Heart left ventricle (tissue), 16 donors: Measurements from ENCODE around the gene EPHB1. TPM values are rescaled to one million over a fixed set of nuclear protein-coding genes. Genes with fewer than 3 reads are reported as not detected.

Experiments
- ATAC-seq, 4 donors: fragments of 200-7000 bp; cut with Tn5 transposase; one replicate each; pipeline ENCODE4 v1.9.1; 2020 to 2022; ENCODE audit warnings: moderate library complexity in 4 of 4, mild to moderate bottlenecking in 3 of 4, moderate number of reproducible peaks in 1 of 4
- DNase-seq, 5 donors: peaks; one replicate each; pipeline ENCODE4 v3.0.0-alpha.2; 2020
- H3K27ac ChIP-seq, 12 donors: fragments of 200-600 bp; sonication (generic) in 4 of 12; one replicate each; pipeline versions ENCODE4 v1.5.0 to v1.8.0; 2016 to 2022; ENCODE audit warnings: mild to moderate bottlenecking in 2 of 12
- H3K27me3 ChIP-seq, 9 donors: fragments of 200-600 bp; sonication (generic) in 2 of 9; one replicate each; pipeline versions ENCODE4 v1.5.1 to v1.8.0; 2016 to 2022; ENCODE audit warnings: mild to moderate bottlenecking in 3 of 9
- H3K36me3 ChIP-seq, 9 donors: fragments of 200-600 bp; sonication (generic) in 2 of 9; one replicate each; pipeline versions ENCODE4 v1.5.0 to v1.8.0; 2018 to 2022; ENCODE audit warnings: mild to moderate bottlenecking in 2 of 9
- H3K4me1 ChIP-seq, 12 donors: fragments of 200-600 bp; sonication (generic) in 4 of 12; one replicate each; pipeline versions ENCODE4 v1.5.0 to v1.8.0; 2016 to 2022; ENCODE audit warnings: mild to moderate bottlenecking in 3 of 12
- H3K4me3 ChIP-seq, 12 donors: fragments of 200-600 bp; sonication (generic) in 4 of 12; one replicate each; pipeline versions ENCODE4 v1.5.0 to v1.8.0; 2017 to 2022; ENCODE audit warnings: mild to moderate bottlenecking in 9 of 12, moderate library complexity in 4 of 12
- H3K9me3 ChIP-seq, 12 donors: fragments of 200-600 bp; sonication (generic) in 4 of 12; one replicate each; pipeline versions ENCODE4 v1.5.0 to v1.8.0; 2016 to 2022; ENCODE audit warnings: mild to moderate bottlenecking in 1 of 12
- POLR2A ChIP-seq, 2 donors: fragments of 450-650 bp; IDR thresholded peaks; one replicate each; pipeline ENCODE4 v1.6.1; 2017; ENCODE audit warnings: antibody characterized with exemption in 2 of 2, mild to moderate bottlenecking in 2 of 2, moderate library complexity in 2 of 2
- WGBS, 4 donors: extraction: QIAGEN DNeasy Blood & Tissue Kit in 2 of 4; methylation state at CpG; one replicate each; pipeline versions ENCODE4 v1.1.5 to v1.1.7; 2013 to 2018; 5-methylcytosine and 5-hydroxymethylcytosine counted together
- intact Hi-C, 10 donors: fragments of 100-400 bp; cut with DNase I; formaldehyde crosslinking; loops; one replicate each; pipeline versions ENCODE4 v1.11.1 to v1.14.2; 2022
- polyA plus RNA-seq, 2 donors: library from polyadenylated mRNA; stranded (reverse); fragments of 200-250 nt; gene quantifications; one replicate each; pipeline ENCODE4 v1.2.3, GENCODE V29; 2013
- total RNA-seq, 9 donors: library from RNA; depleted of rRNA in 2 of 9; stranded (reverse); fragments of >200 nt in 2 of 9; fragmentation: NEBNext Ultra II Directional in 3 of 9; extraction: Animal tissue kit (Norgen Biotek cat#: 25700) in 3 of 9; gene quantifications; one replicate each; pipeline versions ENCODE4 v1.1.0 to v1.2.4, GENCODE V29; 2016 to 2023
- TF ChIP-seq, protein P1 (sequence below), 12 donors: fragments of 200-600 bp; sonication (generic) in 4 of 12; IDR thresholded peaks; one replicate each; pipeline versions ENCODE4 v1.5.0 to v1.8.0; 2018 to 2022; ENCODE audit warnings: antibody characterized with exemption in 12 of 12, mild to moderate bottlenecking in 5 of 12
- donor health status: ischemic (EF 13 %, LVEDD 7.1; RV severe dilation, severe dysfunction).
- donor health status: healthy with polysubstance abuse.
- donor health status: DM: no; HTN: yes; CAD: no.
- donor health status: DM: no; HTN: no; CAD: no.
- donor health status: ischemic (EF 25% LVEDD 6.9; RV normal size, moderate dysfunction).
- donor health status: ischemic (EF 25% LVEDD 5.7; RV mildly dilated, moderate dysfunction).
- donor health status: healthy.
- donor health status: DM: yes; HTN: yes; CAD: no.
- donor health status: ischemic (EF 35%, LVEDD 5.7; RV mildly dilated, moderate dysfunction).
- donor health status: nonischemic (EF 11% LVEDD 7.7; RV severe dilation, severe dysfunction).
- donor health status: DM: yes; HTN: yes; CAD: no.
- donor health status: PGD.
- donor health status: ischemic (EF 29% LVEDD 5.4; RV normal size, mild dysfunction).
- donor health status: nonischemic (EF 23%, LVEDD 6.1; RV moderate dilation, normal function).

Gene EPHB1
- total and polyA plus RNA-seq, 11 donors = 0.31 to 2.2 (median 1.1) TPM

DNA sequence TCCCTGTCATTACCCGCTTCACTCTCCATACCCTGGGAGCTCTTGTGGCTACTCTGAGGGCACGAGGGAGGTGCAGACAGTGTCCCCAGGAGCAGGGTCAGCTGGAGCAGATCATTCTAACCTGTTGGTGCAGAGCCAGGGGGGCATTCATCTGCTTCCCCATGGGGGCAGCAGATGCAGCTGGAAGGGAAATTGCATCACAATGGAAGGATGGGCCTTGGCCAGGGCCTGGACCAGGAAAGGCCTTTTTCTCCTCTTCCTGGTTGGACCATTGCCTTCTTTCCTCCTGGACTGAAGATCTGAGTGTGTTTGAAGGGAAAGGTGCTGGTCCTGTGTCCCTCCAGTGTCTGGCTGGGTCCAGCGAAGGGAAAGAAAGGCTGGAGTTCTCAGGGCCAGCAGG lies 55.7 kb downstream of the EPHB1 start:
- DNase-seq = peak in 2 of 5 donors; percentile 36 to 41
- 56 to 68% (median 60%) methylated on average over 3 of the region's 3 CpGs for WGBS, 4 donors
- ATAC-seq = peak in 2 of 4 donors; percentile 29 to 69

DNA sequence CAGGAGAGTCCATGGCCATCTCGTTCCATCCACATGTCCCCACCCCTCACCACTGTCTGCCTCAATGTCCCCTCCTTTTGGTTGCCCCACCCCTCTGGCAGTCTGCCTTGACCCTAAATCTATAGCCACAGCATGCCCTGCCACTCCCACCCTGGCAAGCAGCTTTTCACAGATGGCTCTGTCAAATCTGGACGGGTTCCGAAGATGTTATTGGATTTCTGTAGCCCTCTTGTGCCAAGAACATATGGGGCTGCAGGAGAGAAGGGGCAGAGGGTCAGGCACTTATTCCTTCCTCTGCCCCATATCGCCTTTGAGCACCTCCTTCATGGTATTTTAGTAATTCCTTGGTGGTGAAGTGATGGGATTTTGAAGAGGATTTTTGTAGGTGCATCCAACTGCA lies 57.1 kb downstream of the EPHB1 start:
- no peak for TF ChIP-seq POLR2A (IDR thresholded peaks at IDR 0.05)
- TF ChIP-seq, protein P1, sequence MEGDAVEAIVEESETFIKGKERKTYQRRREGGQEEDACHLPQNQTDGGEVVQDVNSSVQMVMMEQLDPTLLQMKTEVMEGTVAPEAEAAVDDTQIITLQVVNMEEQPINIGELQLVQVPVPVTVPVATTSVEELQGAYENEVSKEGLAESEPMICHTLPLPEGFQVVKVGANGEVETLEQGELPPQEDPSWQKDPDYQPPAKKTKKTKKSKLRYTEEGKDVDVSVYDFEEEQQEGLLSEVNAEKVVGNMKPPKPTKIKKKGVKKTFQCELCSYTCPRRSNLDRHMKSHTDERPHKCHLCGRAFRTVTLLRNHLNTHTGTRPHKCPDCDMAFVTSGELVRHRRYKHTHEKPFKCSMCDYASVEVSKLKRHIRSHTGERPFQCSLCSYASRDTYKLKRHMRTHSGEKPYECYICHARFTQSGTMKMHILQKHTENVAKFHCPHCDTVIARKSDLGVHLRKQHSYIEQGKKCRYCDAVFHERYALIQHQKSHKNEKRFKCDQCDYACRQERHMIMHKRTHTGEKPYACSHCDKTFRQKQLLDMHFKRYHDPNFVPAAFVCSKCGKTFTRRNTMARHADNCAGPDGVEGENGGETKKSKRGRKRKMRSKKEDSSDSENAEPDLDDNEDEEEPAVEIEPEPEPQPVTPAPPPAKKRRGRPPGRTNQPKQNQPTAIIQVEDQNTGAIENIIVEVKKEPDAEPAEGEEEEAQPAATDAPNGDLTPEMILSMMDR (IDR thresholded peaks at IDR 0.05) = no peak
- H3K36me3 ChIP-seq = no peaks in the 10 kb centered on the region
- H3K27me3 ChIP-seq = no peaks in the 10 kb centered on the region
- DNase-seq (no peak), ATAC-seq (no peak)
- H3K9me3 ChIP-seq = no peaks in the 10 kb centered on the region
- H3K27ac ChIP-seq = no peak overlapping the region
- peaks cover 0 to 16% (median 4%) of the 10 kb centered on the region in 12 donors for H3K4me1 ChIP-seq
- intact Hi-C loops = no loop called here
- WGBS, 4 donors = 68 to 76% (median 69%) methylated on average over 4 of the region's 4 CpGs
- no peak overlapping the region for H3K4me3 ChIP-seq

More for the DNA sequence above, 55.7 kb downstream of the EPHB1 start:
- intact Hi-C loops = no loop called here
- Histone ChIP-seq H3K27me3 (no peaks in the 10 kb centered on the region), H3K4me3 (no peak overlapping the region), H3K4me1 (peaks cover 0 to 21% (median 4%) of the 10 kb centered on the region in 12 donors), H3K27ac (peak overlapping the region in 1 of 12 donors; percentile 19), H3K36me3 (no peaks in the 10 kb centered on the region), H3K9me3 (no peaks in the 10 kb centered on the region)
- TF ChIP-seq, protein P1 (IDR thresholded peaks at IDR 0.05) = peak in 1 of 12 donors; percentile 8
- no peak for TF ChIP-seq POLR2A (IDR thresholded peaks at IDR 0.05)

DNA sequence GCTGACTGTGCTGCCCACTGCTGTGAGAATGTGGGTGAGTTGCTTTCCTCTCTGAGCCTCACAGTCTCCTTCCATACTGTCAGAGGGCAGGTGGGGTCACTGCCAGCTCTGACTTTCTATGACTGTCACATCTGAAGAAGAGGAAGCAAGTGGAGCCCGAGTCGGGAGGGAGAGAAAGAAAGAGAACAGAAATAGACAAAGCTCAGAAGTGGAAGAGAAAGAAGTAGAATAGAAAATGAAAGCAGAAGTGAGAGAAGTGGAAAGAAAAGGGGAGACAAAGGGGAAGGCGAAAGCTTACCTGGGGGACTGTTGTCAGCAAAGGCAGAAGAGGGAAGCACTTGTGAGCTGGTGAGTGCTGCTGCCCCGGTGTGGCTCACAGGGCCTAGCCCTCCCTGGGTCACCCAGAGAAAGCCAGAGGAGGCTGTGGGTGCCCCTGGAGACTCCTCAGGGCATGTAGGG lies 57.9 kb downstream of the EPHB1 start:
- DNase-seq (peak in 1 of 5 donors; percentile 29), ATAC-seq (peak in 1 of 4 donors; percentile 19)
- no peak overlapping the region for H3K4me3 ChIP-seq
- H3K36me3 ChIP-seq = no peaks in the 10 kb centered on the region
- TF ChIP-seq, protein P1 (IDR thresholded peaks at IDR 0.05) = no peak
- TF ChIP-seq POLR2A (IDR thresholded peaks at IDR 0.05) = no peak
- no peaks in the 10 kb centered on the region for H3K9me3 ChIP-seq
- H3K4me1 ChIP-seq = peaks cover 0 to 14% (median 4%) of the 10 kb centered on the region in 12 donors
- H3K27me3 ChIP-seq = peaks cover 0 to 7% (median 0%) of the 10 kb centered on the region in 9 donors
- no peak overlapping the region for H3K27ac ChIP-seq
- intact Hi-C loops = no loop called here
- WGBS, 4 donors = 65 to 77% (median 74%) methylated on average over 4 of the region's 4 CpGs

GRCh38 chr3:134854254-134854653 lies 59.2 kb downstream of the EPHB1 start:
- no peaks in the 10 kb centered on the region for H3K9me3 ChIP-seq
- TF ChIP-seq, protein P1 (IDR thresholded peaks at IDR 0.05) = no peak
- TF ChIP-seq POLR2A (IDR thresholded peaks at IDR 0.05) = no peak
- no peaks in the 10 kb centered on the region for H3K36me3 ChIP-seq
- 71 to 80% (median 76%) methylated on average over 6 of the region's 6 CpGs for WGBS, 4 donors
- ATAC-seq (no peak), DNase-seq (no peak)
- H3K4me3 ChIP-seq = no peak overlapping the region
- no peak overlapping the region for H3K27ac ChIP-seq
- intact Hi-C loops = no loop called here
- peaks cover 0 to 7% (median 0%) of the 10 kb centered on the region in 9 donors for H3K27me3 ChIP-seq
- peaks cover 0 to 14% (median 4%) of the 10 kb centered on the region in 12 donors for H3K4me1 ChIP-seq
